HUES6 (cell line): Measurements from ENCODE around the gene INPP5D.
"Not testable (repeated sequence)": the region's sequence is repeated elsewhere in the genome, so short reads cannot be mapped to it uniquely, and the experiment has no call there.

ENCODE experiments used
- H3K27ac ChIP-seq: 2 replicates; pipeline ENCODE4 v1.7.0; 2013; ENCODE audit warnings: low read depth, mild to moderate bottlenecking, low read length, inconsistent platforms
- H3K27me3 ChIP-seq: 2 replicates; pipeline ENCODE4 v1.6.1; 2013; ENCODE audit warnings: low read length; ENCODE audit not compliant: control insufficient read depth, insufficient read depth
- H3K36me3 ChIP-seq: 2 replicates; pipeline ENCODE4 v1.6.1; 2013; ENCODE audit warnings: low read length; ENCODE audit not compliant: control insufficient read depth, insufficient read depth
- H3K4me1 ChIP-seq: 2 replicates; pipeline ENCODE4 v1.6.1; 2013; ENCODE audit warnings: low read length; ENCODE audit not compliant: control insufficient read depth, insufficient read depth
- H3K4me3 ChIP-seq: 2 replicates; pipeline ENCODE4 v1.5.1; 2013; ENCODE audit warnings: low read depth, low read length
- H3K9ac ChIP-seq: one replicate; pipeline ENCODE4 v1.6.1; 2013; ENCODE audit warnings: mild to moderate bottlenecking, low read length
- H3K9me3 ChIP-seq: 2 replicates; pipeline ENCODE4 v1.6.1; 2013; ENCODE audit warnings: low read depth, low read length; ENCODE audit not compliant: control insufficient read depth, insufficient read depth

The INPP5D gene

GRCh38 chr2:233059797-233060500 is at the start of gene INPP5D:
TSS of gene INPP5D (plus strand) at chr2:233060342. CDS start at chr2:233060479, 137 bp downstream.
- Histone ChIP-seq H3K36me3 (no peaks in the 10 kb centered on the region), H3K27ac (no peak within 1 kb of the TSS), H3K4me1 (peaks cover 27% of the 10 kb centered on the region), H3K27me3 (no peaks in the 10 kb centered on the region), H3K4me3 (no peak within 1 kb of the TSS), H3K9ac (no peak within 1 kb of the TSS), H3K9me3 (no peaks in the 10 kb centered on the region)

GRCh38 chr2:233010569-233011267 is 49.4 kb upstream of the INPP5D start:
- H3K9ac ChIP-seq, result no peak overlapping the region
- H3K36me3 ChIP-seq, result no peaks in the 10 kb centered on the region
- no peaks in the 10 kb centered on the region for H3K27me3 ChIP-seq
- no peaks in the 10 kb centered on the region for H3K9me3 ChIP-seq
- no peaks in the 10 kb centered on the region for H3K4me1 ChIP-seq
- no peak overlapping the region for H3K4me3 ChIP-seq
- H3K27ac ChIP-seq, result no peak overlapping the region

GRCh38 chr2:233011268-233011650 is 48.9 kb upstream of the INPP5D start:
- Histone ChIP-seq H3K4me1 (no peaks in the 10 kb centered on the region), H3K9ac (no peak overlapping the region), H3K27me3 (no peaks in the 10 kb centered on the region), H3K36me3 (no peaks in the 10 kb centered on the region), H3K4me3 (no peak overlapping the region), H3K9me3 (no peaks in the 10 kb centered on the region), H3K27ac (no peak overlapping the region)

GRCh38 chr2:233011702-233012131 is 48.4 kb upstream of the INPP5D start:
- H3K4me1 ChIP-seq, result no peaks in the 10 kb centered on the region
- no peak overlapping the region for H3K9ac ChIP-seq
- H3K27ac ChIP-seq, result no peak overlapping the region
- no peak overlapping the region for H3K4me3 ChIP-seq
- H3K27me3 ChIP-seq, result no peaks in the 10 kb centered on the region
- no peaks in the 10 kb centered on the region for H3K36me3 ChIP-seq
- H3K9me3 ChIP-seq, result no peaks in the 10 kb centered on the region

GRCh38 chr2:233012301-233012971 is 47.7 kb upstream of the INPP5D start:
- Histone ChIP-seq H3K4me3 (no peak overlapping the region), H3K27ac (no peak overlapping the region), H3K36me3 (no peaks in the 10 kb centered on the region), H3K27me3 (no peaks in the 10 kb centered on the region), H3K9ac (no peak overlapping the region), H3K9me3 (no peaks in the 10 kb centered on the region), H3K4me1 (no peaks in the 10 kb centered on the region)

GRCh38 chr2:233013027-233013461 is 47.1 kb upstream of the INPP5D start, which contains the start of gene NGEF:
TSS of gene NGEF (minus strand) at chr2:233013256. CDS start at chr2:232974890, 38,366 bp downstream.
- no peaks in the 10 kb centered on the region for H3K4me1 ChIP-seq
- H3K27me3 ChIP-seq, result no peaks in the 10 kb centered on the region
- no peaks in the 10 kb centered on the region for H3K36me3 ChIP-seq
- H3K9me3 ChIP-seq, result no peaks in the 10 kb centered on the region
- H3K27ac ChIP-seq, result no peak within 1 kb of the TSS
- no peak within 1 kb of the TSS for H3K4me3 ChIP-seq
- no peak within 1 kb of the TSS for H3K9ac ChIP-seq

- Histone ChIP-seq H3K9ac (no peak overlapping the region), H3K9me3 (no peaks in the 10 kb centered on the region), H3K4me1 (no peaks in the 10 kb centered on the region), H3K27ac (no peak overlapping the region), H3K27me3 (no peaks in the 10 kb centered on the region), H3K36me3 (no peaks in the 10 kb centered on the region), H3K4me3 (no peak overlapping the region)
Measured at GRCh38 chr2:233013650-233014049, 46.5 kb upstream of the INPP5D start.

GRCh38 chr2:233015019-233015645 is 45.0 kb upstream of the INPP5D start:
- Histone ChIP-seq H3K36me3 (no peaks in the 10 kb centered on the region), H3K9ac (no peak overlapping the region), H3K4me3 (no peak overlapping the region), H3K27ac (no peak overlapping the region), H3K4me1 (no peaks in the 10 kb centered on the region), H3K27me3 (no peaks in the 10 kb centered on the region), H3K9me3 (no peaks in the 10 kb centered on the region)

- H3K4me1 ChIP-seq, result no peaks in the 10 kb centered on the region
- no peaks in the 10 kb centered on the region for H3K9me3 ChIP-seq
- H3K4me3 ChIP-seq, result no peak overlapping the region
- no peaks in the 10 kb centered on the region for H3K27me3 ChIP-seq
- H3K9ac ChIP-seq, result no peak overlapping the region
- H3K27ac ChIP-seq, result no peak overlapping the region
- H3K36me3 ChIP-seq, result no peaks in the 10 kb centered on the region
Measured at GRCh38 chr2:233017947-233018346, 42.2 kb upstream of the INPP5D start.

GRCh38 chr2:233019610-233020009 is 40.5 kb upstream of the INPP5D start:
- not testable (repeated sequence) for H3K27me3 ChIP-seq, H3K9ac ChIP-seq

More at GRCh38 chr2:233019610-233020009, 40.5 kb upstream of the INPP5D start:
- not testable (repeated sequence) for H3K27ac ChIP-seq, H3K4me3 ChIP-seq, H3K36me3 ChIP-seq, H3K9me3 ChIP-seq, H3K4me1 ChIP-seq
